ENCODE results near the gene LPIN3.

- TF ChIP-seq MYC (IDR thresholded peaks at IDR 0.05; ENCODE audit: low read depth, low read length) (no peak), CTCF (IDR thresholded peaks at IDR 0.05; ENCODE audit: extremely low read depth in 1 of 2, insufficient read depth in 1 of 2, low read depth in 1 of 2, low read length in 2 of 2) (no peak), POLR2A (IDR thresholded peaks at IDR 0.05; ENCODE audit: low read depth, low read length) (no peak), POLR2AphosphoS5 (IDR thresholded peaks at IDR 0.05; ENCODE audit: insufficient read depth, low read depth, low read length) (no peak), EZH2 (IDR thresholded peaks at IDR 0.05; ENCODE audit: borderline replicate concordance, low read depth, low read length, severe bottlenecking) (no peak)
Measured at GRCh38 chr20:41376349-41376748, 35.7 kb downstream of the LPIN3 start.
